OCI-M1 (cell line): Measurements from ENCODE around the gene CD8B.
A peak's percentile ranks its signal among the peaks of the same experiment; 100 is the strongest.
"Not testable (repeated sequence)": the region's sequence is repeated elsewhere in the genome, so short reads cannot be mapped to it uniquely, and the experiment has no call there.

Experiments used
- DNase-seq: peaks from one replicate; lab custom pipeline; 2025; lab: John Stamatoyannopoulos, UW

CD8B gene

DNA sequence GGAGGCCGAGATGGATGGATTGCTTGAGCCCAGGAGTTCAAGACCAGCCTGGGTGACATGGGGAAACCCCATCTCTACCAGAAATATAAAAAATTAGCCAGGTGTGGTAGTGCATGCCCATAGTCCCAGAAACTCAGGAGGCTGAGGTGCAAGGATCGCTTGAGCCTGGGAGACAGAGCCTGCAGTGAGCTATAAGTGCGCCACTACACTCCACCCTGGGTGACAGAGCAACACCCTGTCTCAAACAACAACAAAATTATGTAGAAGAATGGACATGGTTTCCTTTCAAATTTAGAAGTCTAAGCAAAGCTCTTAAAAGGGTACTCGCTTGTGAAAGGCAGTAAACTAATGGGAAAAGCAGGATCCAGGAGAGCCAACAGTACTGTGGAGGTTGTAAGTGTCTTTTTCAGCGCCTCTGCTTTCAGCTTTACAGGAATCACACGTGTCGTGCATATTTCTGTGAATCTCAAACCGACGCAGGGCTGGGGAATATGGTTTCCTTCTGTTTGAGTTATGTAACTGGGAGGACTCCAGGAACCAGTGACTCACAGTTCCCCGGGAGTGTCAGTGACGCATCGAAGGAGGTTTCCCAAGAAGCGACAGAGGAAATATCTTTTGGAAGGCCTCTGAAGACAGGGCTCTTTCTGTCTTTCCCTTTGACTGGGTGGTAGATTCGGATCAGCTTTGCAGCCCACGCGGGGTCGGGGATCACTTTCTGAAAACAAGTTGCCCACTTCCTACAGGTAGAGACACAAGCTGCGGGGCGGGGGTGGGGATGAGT, 24.6 kb downstream of the CD8B start:
- peak; percentile 31 for DNase-seq

DNA sequence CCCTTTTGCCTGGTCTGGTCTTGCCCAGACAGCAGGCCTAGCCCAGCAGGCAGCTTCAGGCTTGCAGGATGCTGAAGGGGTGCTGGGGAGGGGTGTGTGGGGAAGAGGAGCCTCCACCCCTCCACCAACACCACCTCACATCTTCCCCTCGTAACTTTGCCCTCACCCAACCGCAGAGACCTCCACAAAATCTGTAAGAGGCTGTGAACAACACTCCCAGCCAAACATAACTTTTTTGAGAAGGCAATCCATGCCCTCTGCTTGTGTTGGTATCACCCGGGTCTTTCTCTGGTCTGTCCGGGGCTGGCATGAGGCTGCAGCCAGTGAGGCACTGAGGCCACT, 26.2 kb downstream of the CD8B start:
- DNase-seq = not testable (repeated sequence)

DNA sequence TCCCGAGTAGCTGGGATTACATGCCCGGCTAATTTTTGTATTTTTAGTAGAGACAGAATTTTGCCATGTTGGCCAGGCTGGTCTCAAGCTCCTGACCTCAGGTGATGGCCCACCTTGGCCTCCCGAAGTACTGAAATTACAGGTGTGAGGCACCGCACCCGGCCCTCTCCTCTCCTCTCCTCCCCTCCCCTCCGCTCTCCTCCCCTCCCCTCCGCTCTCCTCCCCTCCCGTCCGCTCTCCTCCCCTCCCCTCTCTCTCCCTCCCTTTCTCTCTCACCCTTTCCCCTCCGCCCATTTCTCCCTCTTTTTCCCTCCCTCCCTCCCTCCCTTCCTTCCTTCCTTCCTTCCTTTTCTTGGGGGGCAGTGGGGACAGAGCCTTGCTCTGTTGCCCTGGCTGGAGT, 28.4 kb downstream of the CD8B start:
- DNase-seq = no peak

DNA sequence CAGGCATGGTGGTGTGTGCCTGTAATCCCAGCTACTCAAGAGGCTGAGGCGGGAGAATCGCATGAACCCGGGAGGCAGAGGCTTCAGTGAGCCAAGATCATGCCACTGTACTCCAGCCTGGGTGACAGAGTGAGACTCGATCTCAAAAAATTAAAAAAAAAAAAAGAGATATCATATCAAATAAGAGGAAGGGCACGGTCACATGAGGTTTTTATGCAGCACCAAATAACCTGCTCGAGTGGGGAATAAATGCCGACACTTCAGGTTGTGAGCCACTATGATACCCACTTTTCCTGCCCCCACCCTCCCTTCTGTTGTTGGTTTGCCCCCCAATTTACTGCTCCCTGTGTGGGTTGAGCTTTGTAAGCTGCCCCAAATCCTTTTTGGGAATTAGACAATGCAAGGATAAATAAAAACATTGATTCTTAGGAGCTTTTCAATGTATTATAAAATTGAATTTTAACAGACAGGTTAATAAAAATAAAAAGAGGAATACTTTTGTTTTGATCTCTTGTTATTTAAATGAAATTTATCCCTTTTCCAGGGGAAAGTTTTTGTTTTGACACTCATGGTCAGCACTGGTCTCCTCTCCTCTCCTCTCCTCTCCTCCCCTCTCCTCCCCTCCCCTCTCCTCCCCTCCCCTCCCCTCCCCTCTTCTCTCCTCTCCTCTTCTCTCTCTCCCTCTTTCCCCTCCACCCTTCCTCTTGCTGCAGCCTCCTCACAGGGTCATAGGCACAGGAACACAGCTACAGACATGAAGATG, 29.2 kb downstream of the CD8B start:
- no peak for DNase-seq

DNA sequence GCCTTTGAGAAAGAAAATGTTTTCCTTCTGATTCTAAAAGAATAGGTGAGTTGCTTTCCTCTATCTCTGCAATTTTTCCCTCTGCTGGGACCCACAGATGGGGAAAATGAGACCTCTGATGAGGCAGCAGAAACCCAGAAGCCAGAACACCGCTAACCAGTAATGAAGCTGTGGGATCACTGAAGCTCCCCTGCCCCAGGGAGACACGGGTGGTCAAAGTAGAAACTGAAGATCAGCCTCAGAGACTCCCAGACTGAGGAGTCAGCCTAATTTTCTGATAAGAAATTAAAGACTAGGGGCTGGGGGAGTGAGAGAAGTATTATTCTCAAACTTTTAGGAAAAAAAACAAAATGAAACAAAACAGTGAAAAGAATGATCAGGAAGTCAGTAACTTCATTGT, 30.1 kb downstream of the CD8B start:
- DNase-seq = peak; percentile 10

DNA sequence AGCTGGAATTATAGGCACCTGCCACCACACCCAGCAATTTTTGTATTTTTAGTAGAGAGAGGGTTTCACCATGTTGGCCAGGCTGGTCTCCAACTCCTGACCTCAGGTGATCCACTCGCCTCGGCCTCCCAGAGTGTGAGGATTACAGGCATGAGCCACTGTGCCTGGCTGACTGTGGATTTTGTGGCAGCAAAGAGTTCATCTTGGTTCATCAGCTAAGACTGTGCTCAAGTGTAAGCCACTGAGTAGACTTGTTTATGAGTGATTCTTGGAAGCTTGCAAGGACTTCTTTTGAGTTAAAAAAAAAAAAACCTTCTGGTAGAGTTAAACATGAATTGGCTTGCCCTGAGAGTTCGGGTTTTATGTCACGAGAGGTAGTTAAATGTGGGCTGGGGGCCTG, 34.7 kb downstream of the CD8B start:
- DNase-seq = no peak

DNA sequence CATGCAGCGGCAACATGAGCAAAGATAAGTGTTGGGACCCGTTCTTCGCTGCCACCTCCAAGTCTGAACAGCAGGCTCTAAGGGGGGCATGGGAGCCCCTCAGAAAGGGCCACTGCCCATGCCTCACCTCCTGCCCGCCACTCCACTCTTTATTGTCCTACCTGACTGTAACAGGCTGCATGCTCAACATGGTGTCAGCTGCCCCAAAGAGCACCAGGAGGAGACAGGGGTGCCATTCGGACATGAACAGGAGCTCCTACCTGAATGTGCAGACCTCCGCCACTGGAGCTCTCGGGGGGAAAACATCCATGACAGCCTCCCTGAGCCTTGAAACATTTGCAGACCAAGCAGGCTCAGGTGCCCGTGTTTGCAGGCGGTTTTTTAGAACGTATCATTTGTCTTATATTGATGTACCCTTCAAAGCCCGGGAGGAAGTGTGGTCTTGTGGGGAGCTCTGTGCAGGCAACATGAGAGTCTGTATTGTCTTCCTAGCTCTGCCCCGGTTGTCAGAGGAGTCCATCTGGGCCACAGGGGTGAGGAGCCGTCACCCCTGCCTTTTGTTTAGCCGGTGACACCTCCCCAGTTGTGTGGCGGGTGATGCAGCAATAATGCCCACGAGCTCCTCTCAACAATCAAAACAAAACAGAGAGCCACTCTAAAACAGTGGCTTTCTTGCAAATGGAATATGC, 35.8 kb downstream of the CD8B start:
- no peak for DNase-seq

DNA sequence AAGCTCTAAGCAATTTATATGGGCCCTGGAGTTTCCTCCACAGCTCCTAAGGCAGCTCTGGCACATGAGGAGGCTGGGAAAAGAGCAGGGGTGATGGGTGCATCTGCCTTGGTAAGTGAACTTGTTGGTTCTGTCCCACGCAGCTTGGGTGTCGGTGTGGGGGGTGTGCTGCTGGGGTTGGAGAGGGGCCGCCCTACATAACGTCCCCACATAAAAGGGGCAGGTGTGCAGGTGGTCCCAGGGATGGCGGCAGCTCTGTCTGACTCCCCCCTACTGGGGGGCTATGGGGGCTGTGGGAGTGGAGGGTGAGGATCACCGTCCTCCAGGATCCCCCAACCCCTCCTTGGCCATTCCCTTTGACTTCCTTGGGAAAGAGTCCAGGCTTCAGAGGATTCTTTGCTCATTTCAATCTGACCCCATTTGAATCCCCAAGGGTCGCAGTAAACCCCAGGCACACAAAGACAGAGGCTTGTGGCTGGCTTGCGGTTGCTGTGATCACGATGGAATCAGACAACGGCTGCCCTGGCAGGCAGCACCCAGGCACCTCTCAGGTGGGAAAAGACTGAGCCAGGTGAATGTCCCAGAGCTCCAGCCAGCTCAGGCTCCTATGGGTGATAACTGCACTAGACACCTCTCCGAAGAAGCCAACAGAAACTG, 36.5 kb downstream of the CD8B start:
- DNase-seq = no peak

DNA sequence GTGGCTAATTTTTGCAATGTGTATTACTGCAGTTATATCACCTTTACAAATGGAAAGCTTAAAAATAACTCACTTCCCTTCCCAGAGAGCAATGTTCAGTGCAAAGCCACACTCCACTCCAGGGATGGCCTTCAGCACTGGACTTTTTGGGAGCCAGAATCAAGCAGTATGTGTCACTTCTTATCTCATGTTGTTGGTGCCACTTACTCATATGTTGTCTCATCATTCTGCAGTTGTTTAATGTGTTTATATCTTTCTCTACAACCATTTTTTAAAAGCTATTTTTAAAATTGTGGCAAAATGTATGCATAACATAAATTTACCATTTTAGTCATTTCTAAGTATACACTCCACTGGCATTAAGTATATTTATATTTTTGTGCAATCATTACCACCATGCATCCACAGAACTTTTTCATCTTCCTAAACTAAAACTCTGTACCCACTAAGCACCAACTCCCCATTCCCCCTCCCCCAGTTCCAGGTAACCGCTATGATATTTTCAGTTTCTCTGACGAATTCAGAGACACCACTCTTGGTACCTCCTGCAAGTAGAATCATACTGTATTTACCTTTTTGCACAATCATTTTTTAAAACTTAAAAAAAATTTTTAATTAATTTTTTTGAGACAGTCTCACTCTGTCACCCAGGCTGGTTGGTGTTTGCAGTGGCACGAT, 38.9 kb downstream of the CD8B start:
- no peak for DNase-seq

DNA sequence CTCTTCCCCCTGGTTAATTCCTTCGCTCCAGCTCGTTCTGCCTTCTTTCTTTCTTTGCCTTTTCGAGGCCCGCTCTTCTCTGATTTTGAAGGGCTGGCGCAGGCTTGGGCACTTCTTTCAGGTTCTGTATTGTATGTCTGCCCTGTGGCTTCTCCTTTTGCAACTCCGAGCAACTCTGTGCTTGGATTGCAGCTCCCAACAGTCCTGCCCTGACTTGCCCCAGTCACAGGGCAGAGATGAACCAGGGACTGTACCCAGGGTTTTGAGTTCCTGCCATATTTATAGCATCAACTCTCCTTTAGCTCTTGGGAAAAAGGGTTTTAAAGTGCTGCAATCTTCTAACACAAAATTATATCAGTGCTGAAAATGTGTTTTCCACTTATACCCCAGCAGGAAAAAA, 39.8 kb downstream of the CD8B start:
- DNase-seq = no peak

DNA sequence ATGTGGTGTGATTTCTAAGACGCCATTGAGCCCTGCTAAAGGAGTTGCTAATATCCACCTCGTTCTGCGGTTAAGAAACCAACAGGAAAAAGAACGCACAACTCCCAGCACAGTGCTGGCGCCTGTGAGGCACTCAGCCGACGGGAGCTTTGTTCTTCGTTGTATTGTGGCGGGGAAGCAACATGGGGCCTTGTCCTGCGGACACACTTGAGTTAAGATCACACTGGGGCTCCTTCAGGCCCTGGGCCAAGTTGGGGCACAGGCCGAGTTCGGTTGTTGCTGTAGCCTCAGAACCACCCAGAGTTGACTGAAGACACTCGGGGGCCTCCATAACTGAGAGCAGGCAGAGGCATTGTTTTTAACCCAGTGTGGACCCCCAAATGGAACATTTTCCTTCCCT, 40.4 kb downstream of the CD8B start:
- DNase-seq = no peak

DNA sequence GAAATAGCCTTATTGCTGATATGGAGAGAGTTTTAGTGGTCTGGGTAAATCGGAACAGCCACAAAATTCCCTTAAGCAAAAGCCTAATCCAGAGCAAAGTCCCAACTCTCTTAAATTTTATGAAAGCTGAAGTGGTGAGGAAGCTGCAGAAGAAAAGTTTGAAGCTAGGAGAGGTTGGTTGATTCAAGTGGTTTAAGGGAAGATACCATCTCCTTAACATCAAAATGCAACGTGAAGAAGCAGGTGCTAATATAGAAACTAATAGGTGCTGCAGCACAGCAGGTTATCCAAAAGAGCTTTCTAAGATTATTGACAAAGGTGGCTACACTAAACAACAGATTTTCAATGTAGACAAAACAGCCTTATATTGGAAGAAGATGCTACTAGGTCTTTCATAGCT, 42.7 kb downstream of the CD8B start:
- no peak for DNase-seq

DNA sequence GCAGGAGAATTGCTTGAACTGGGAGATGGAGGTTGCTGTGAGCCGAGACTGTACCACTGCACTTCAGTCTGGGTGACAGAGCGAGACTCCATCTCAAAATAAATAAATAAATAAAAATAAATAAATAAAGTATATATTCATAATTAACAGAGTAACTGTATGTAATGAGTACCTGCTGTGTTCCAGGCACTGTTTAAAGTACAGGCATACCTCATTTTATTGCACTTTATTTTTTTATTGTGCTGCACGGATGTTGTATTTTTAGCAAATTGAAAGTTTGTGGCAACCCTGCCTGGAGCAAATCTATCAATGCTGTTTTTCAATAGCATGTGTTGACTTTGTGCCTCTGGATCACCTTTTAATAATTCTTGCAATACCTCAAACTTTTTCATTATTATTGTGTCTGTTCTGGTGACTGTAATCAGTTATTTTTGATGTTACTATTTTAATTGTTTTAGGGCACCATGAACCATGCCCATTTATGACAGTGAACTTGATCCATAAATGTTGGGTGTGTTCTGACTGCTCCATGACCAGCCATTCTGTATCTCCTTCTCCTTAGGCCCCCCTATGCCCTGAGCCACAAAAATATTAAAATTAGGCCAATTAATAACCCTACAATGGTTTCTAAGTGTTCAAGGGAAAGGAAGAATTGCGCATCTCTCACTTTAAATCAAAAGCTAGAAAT, 43.4 kb downstream of the CD8B start:
- no peak for DNase-seq

DNA sequence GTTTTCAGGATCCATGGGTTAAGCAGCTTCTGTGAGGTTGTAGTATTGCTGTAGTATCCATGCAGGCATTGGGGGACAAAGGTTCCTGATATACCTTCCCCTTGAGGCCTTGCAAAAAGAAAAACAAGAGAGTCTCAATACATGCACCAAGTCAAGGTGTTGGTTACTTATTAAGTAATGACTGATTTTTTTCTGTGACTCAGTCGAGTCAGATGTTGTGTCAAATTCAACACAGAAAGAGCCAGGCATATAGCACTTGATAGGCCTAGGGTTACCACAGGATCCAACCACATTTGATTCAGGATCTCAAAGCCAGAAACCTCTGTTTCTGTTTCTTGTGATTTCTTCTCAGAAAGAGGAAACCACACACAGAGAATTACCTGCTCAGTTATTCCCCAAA, 46.1 kb downstream of the CD8B start:
- DNase-seq = no peak

DNA sequence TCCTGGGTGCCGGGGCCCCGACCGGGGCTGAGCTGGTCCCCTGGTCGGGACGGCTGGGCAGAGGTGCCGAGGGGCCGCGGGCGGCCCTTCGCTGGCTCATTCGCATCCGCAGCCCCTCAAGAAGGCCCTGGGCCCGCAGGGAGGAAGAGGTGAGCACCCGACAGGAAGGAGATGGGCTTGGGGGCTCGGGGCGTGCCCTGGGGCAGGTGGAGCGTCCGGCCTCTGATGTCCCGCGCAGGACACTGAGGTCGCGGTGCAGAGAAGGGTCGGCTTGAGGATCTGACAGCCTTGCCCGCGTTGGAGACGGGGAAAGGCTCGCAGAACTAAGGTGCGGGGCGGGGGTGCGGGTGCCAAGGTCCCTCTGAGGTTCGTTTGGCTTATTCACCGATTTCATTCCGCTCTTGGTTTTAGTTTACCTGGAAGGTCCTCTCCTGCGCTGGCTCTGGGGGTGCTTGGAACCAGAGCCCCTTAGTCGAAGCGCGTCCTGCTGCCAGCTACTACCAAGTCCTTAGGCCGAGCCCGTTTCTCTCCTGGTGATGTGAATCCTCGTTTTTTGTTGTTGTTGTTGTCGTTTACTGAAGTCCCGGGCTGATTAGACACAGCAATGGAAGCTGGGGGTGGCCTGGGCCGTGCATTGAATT, 52.1 kb downstream of the CD8B start:
- DNase-seq = no peak

DNA sequence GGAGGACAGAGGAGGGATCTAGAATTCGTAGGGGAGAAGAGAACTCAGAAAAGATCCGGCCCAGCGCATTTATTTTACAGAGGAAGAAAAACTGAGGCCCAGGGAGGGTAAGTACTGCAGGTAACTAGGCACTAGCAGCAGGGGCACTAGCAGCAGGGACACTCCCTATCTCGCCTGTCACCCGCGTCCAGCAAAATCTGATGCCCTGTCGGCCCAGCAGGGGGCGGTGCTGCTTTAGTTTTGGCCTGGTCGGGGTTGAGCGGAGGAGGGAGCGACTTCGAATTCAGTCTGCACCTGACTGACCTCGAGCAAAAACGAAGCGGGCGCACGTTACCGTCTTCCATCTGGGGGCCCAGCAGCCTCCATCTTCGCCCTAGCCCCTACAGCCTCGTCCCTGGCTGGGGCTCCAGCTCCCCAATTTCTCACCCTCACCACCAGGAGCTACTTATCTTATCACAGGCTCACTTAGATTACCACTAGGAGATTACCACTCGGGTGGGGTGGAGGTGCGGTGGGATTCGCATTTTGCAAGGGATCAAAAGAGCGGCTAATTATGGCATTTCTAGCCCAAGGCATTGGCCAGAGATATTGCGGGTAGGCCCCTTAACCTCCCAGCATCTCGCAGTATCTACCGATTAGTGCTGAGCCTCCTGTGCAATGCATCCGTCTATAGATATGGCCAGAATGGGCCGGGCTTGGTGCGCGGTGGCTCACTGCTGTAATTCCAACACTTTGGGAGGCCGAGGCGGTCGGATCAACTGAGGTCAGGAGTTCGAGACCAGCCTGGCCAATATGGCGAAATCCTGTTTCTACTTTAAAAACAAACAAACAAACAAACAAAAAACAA, 53.1 kb downstream of the CD8B start:
- DNase-seq = peak; percentile 84

DNA sequence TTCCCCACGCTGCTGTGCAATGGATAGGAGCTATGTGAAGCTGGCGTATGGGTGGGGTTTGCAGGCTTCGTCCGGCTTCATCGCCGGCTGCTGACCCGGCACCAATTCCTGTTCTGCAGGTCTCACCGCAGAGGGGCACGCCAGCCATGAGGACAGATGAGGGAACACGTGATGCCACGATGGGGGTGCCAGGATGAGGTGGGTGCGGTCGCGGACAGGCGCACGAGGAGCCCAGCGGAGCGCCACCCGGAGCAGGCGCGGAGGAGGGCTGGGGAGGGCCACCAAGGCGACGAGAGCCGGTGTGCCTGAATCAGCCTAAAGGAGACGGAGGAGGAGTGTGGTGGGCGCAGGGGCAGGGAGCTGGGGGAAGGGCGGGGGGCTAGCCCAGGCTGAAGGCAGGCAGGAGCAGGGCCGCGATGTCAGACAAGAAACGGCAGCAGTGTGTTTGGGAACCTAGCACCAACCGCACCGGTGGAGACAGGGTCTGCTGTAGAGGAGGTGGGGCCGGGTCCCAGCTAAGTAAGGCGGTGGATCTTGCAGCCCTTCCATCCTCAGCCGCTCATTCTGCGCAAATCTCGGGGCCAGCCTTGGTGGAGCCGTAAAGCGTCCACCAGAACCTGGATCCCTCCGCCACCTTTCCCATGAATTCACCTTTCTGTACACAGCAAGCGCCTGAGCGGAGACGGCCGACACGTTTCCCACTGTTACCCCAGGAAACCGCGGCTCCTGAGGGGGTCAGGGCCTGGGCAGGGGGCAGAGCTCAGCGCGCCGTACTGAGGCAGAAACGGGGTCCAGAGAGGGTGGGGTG, 54.0 kb downstream of the CD8B start:
- DNase-seq = no peak

DNA sequence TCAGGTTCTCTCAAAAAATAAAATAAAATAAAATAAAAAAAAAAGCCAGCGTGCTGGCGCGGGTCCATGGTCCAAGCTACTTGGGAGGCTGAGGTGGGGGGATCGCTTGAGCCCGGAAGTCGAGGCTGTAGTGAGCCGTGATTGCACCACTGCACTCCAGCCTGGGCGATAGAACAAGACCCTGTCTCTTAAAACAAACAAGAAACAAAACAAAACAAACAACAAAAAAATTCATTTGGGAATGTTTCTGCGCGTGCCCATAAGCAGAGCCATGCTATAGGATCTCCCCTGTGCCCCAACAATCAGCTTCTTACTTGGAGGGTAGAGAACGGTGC, 54.6 kb downstream of the CD8B start:
- DNase-seq = no peak
